Heart left ventricle (tissue), 13 donors: ENCODE data around the gene USP22.

Experiments
- CTCF ChIP-seq, 12 donors: fragments of 200-600 bp; sonication (generic) in 4 of 12; IDR thresholded peaks; one replicate each; pipeline versions ENCODE4 v1.5.0 to v1.8.0; 2018 to 2022; ENCODE audit warnings: antibody characterized with exemption in 12 of 12, mild to moderate bottlenecking in 5 of 12
- POLR2A ChIP-seq, 2 donors: fragments of 450-650 bp; IDR thresholded peaks; one replicate each; pipeline ENCODE4 v1.6.1; 2017; ENCODE audit warnings: antibody characterized with exemption in 2 of 2, mild to moderate bottlenecking in 2 of 2, moderate library complexity in 2 of 2
- donor health status: ischemic (EF 13 %, LVEDD 7.1; RV severe dilation, severe dysfunction).
- donor health status: DM: no; HTN: yes; CAD: no.
- donor health status: DM: no; HTN: no; CAD: no.
- donor health status: ischemic (EF 25% LVEDD 6.9; RV normal size, moderate dysfunction).
- donor health status: ischemic (EF 25% LVEDD 5.7; RV mildly dilated, moderate dysfunction).
- donor health status: ischemic (EF 35%, LVEDD 5.7; RV mildly dilated, moderate dysfunction).
- donor health status: nonischemic (EF 11% LVEDD 7.7; RV severe dilation, severe dysfunction).
- donor health status: DM: yes; HTN: yes; CAD: no.
- donor health status: PGD.
- donor health status: ischemic (EF 29% LVEDD 5.4; RV normal size, mild dysfunction).
- donor health status: nonischemic (EF 23%, LVEDD 6.1; RV moderate dilation, normal function).

DNA sequence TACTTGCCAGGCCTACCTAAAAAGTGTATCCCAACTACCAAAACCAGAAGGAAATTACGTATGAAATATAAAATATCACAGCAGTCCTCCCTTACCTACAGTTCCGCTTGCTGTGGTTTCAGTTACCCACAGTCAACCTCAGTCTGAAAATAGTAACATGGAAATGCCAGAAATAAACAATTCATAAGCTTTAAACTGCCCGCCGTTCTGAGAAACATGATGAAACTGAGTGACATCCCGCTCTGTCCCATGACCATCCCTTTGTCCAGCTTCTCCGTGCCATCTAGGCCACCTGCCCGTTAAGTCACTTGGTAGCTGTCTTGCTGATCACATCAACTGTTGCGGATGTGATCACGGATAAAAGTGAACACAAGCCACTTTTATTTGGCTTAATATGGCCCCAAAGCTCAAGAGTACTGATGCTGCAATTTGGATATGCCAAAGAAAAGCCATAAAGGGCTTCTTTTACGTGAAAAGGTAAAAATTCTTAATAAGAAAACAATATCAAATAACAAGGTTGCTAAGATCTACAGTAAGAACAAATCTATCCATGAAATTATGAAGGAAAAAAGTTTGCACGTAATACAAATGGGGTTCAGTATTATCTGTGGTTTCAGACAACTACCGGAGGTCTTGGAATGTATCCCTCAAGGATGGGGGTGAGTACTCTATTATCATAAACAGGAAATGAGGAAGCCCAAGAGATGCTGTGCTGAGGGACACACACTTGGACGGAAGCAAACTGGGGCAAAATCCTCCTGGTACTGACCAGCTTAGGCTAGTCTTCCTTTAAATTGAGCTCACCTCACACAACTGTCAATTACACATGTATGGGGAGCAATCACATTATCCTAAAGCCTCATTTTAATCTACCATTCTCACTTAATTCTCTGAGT is 8.2 kb downstream of the USP22 start:
- no peak for TF ChIP-seq CTCF (IDR thresholded peaks at IDR 0.05)
- no peak for TF ChIP-seq POLR2A (IDR thresholded peaks at IDR 0.05)
